ENCODE data around the gene RBL1.

DNA sequence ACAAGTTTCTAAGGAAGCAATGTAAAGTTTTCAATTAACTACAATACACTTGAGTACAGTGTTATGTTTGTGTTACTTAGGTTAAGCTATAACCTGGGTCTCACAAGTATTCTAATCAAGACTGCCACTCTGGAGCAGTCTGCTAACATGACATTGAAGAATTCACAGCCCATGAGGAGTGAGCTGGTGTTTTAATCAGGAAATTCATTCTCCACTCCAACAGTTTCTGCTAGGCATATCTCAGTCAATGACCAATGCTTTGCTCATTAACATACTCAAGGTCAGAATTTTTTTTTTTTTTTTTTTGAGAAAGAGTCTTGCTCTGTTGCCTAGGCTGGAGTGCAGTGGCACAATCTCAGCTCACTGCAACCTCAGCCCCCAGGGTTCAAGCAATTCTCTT is 84.7 kb downstream of the RBL1 start:
- TF ChIP-seq, protein P1, sequence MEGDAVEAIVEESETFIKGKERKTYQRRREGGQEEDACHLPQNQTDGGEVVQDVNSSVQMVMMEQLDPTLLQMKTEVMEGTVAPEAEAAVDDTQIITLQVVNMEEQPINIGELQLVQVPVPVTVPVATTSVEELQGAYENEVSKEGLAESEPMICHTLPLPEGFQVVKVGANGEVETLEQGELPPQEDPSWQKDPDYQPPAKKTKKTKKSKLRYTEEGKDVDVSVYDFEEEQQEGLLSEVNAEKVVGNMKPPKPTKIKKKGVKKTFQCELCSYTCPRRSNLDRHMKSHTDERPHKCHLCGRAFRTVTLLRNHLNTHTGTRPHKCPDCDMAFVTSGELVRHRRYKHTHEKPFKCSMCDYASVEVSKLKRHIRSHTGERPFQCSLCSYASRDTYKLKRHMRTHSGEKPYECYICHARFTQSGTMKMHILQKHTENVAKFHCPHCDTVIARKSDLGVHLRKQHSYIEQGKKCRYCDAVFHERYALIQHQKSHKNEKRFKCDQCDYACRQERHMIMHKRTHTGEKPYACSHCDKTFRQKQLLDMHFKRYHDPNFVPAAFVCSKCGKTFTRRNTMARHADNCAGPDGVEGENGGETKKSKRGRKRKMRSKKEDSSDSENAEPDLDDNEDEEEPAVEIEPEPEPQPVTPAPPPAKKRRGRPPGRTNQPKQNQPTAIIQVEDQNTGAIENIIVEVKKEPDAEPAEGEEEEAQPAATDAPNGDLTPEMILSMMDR (IDR thresholded peaks at IDR 0.05; ENCODE audit: insufficient read depth, low read length): no peak
- no peak for TF ChIP-seq POLR2AphosphoS5 (IDR thresholded peaks at IDR 0.05; ENCODE audit: low read depth)
- TF ChIP-seq GABPA (IDR thresholded peaks at IDR 0.05; ENCODE audit: low read depth): no peak
- no peak for TF ChIP-seq REST (IDR thresholded peaks at IDR 0.05; ENCODE audit: insufficient replicate concordance, low read depth)
